Measurements from ENCODE around the gene ATG3.

- TF ChIP-seq CTCF (conservative IDR thresholded peaks at IDR 0.05 in 1 of 2, IDR thresholded peaks at IDR 0.05 in 1 of 2; ENCODE audit: low read depth in 1 of 2, low read length in 2 of 2) (no peak), EZH2 (IDR thresholded peaks at IDR 0.05; ENCODE audit: low read length, missing control alignments) (no peak)
These were observed 7.5 kb upstream of the ATG3 start for GRCh38 chr3:112569265-112569664.
